HPDE6-E6E7 (cell line): ENCODE measurements around the gene PDE4B.

ENCODE experiments used
- DNase-seq: peaks from one replicate; pipeline ENCODE4 v3.0.0; 2011; ENCODE audit warnings: missing footprints; ENCODE audit errors: extremely low spot score

Gene PDE4B

DNA sequence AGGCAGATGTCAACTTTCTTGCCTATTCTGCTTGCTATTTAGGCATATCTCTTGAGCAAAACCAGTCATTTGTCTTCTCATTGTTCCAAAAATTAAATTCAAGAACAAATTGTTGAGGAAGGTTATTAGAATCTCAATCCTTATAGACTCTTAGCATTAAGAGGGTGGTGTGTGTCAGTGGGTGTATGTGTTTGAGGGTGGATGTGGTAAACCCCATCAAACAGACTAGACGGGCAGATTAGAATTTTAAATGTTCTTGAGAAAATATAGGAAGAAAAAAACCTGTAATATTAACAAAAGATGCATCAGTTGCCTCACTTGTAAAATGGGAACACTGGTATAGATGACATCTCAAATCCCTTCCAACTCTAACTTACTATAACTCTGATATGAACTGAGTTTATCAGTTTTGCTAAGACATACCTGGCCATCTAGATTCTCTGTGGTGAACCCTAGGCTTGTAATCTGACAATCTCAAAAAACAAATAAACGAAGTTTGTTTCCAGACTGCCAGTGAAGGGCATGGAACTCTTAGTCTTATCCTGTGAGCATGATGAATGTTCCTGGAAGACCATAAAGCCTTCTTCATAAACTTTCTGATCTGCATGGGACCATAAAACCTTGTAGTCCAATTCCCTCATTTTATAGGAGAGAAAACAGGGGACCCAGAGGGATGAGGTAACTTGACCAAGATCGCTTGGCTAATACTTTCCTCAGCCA is 564.9 kb downstream of the PDE4B start:
- no peak for DNase-seq

DNA sequence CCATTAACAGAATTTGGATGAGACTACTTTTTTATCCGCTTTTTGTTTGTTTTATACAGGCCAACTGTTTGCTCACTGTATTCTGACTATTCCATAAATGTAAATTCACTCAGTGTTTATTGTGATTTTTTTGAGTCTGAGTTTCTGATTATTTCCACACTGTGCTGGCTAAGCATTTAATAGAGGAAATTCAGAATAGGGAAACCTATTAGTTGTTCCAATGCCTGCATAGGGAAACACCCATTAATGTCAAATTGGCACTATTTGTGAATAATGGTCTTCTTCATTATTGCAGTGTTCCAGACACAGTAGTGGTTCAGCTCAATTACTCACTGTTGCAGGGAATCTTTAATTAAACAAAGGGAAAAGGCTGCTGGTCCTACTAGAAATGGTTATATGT is 566.6 kb downstream of the PDE4B start:
- DNase-seq = no peak

DNA sequence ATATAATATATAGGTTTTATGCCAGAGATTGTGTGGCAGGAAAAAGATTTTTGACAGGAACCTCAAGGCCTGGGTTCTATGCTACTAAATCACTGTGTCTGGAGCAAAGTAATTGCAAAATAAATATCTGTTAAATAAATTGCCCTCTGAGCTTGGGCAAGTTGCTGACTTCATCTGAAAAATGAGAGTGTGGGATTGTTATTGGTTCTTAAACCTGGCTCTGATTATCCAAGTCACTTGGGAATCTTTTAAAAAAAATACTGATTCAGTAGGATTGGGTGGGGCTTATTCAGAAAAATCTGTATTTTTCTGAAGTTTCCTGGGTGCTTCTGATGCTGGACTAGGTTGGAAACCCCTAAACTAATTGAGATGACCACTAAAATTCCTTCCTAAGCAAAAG is 567.1 kb downstream of the PDE4B start:
- DNase-seq = no peak

DNA sequence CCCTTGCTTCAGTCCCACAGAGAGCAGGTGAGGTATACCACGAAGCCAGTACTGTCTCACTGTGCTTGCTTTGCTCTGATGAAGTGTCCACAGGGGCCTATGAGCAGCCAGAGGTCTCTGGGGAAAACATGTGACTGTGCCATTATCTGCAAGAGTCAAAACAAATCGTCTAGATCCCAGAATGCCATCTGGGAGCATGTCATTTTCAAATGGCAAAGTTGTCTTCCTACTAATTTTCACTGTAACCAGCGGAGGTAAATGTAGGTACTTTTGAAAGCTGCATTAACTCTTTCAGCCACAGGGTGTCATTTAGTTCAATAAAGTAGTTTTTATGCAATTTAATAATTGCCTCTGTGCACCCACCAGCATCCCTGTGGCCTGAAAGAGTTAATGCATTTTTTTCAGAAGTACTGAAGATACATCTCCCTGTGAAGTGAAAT is 567.6 kb downstream of the PDE4B start:
- no peak for DNase-seq

GRCh38 chr1:66364578-66365391 is 572.1 kb downstream of the PDE4B start:
- no peak for DNase-seq

DNA sequence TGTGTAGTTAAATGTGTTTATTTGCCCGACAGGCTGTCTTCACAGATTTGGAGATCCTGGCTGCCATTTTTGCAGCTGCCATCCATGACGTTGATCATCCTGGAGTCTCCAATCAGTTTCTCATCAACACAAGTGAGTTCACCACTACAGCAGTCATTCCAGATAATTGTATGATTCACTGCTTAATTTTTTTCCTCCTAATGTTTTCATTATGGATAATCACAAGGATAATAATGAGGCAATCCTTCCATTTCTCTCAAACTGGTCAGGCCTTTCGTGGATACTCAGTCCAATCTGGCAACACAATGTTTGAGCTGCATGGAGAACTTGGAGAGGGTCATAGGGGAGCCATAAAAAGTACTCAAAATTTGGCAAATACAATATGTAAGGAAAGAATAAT is 572.9 kb downstream of the PDE4B start:
- no peak for DNase-seq

- no peak for DNase-seq
Measured at GRCh38 chr1:66366634-66367033, 573.9 kb downstream of the PDE4B start.

- DNase-seq = no peak
Measured at GRCh38 chr1:66367369-66367768, 574.7 kb downstream of the PDE4B start.

- DNase-seq = no peak
Measured at GRCh38 chr1:66368261-66368660, 575.6 kb downstream of the PDE4B start.

GRCh38 chr1:66370462-66370971 is 577.8 kb downstream of the PDE4B start:
- no peak for DNase-seq

GRCh38 chr1:66371233-66372005 is 578.7 kb downstream of the PDE4B start:
- no peak for DNase-seq

DNA sequence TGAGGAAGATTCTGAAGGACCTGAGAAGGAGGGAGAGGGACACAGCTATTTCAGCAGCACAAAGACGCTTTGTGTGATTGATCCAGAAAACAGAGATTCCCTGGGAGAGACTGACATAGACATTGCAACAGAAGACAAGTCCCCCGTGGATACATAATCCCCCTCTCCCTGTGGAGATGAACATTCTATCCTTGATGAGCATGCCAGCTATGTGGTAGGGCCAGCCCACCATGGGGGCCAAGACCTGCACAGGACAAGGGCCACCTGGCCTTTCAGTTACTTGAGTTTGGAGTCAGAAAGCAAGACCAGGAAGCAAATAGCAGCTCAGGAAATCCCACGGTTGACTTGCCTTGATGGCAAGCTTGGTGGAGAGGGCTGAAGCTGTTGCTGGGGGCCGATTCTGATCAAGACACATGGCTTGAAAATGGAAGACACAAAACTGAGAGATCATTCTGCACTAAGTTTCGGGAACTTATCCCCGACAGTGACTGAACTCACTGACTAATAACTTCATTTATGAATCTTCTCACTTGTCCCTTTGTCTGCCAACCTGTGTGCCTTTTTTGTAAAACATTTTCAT is 579.9 kb downstream of the PDE4B start:
- no peak for DNase-seq

- DNase-seq = no peak
Measured at GRCh38 chr1:66373157-66373591, 580.5 kb downstream of the PDE4B start.

DNA sequence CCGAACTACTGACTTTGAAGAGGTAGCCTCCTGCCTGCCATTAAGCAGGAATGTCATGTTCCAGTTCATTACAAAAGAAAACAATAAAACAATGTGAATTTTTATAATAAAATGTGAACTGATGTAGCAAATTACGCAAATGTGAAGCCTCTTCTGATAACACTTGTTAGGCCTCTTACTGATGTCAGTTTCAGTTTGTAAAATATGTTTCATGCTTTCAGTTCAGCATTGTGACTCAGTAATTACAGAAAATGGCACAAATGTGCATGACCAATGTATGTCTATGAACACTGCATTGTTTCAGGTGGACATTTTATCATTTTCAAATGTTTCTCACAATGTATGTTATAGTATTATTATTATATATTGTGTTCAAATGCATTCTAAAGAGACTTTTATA is 581.5 kb downstream of the PDE4B start:
- no peak for DNase-seq

DNA sequence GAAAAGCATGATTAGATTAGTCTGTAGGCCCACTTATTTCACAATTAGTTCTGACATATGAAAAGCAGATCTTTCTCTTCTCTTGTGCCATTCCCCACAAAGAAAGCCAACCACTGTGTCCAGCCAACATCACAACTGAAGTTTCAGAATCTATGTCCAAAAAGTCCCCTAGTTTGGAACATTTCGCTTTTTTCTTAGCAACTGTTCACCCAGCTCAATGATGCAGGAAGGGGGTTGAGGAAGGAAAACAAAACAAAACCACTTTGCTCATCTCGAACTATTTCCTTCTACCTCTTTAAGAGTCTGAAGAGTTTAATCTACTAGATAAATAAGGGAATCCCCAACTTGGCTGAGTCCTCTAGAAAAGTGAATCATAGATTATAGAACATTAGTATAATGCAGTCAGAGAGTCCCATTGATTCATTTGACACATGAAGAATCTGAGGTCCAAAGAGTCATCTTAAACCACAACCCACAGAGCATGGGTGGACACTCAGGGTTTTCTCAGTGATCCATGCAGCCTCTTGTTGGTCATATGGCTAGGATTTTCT is 581.9 kb downstream of the PDE4B start:
- peak; percentile 16 for DNase-seq

DNA sequence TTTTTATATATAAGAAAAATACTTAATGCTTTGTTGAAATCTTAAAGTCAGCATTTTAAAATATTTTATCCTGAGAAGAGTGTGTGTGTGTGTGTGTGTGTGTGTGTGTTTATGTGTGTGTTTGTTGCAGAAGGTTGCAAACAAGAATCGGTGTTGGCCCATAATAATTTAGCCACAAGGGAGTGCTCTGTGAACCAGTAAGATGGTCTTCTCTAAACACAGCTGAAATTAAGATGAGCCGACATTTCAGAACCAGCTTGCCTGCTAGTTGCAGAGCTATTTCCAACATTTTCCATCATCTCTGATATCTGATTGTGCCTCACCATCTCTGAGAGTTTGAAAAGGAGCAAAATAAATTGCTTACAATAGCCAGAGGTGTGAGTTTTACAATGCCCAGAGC is 582.4 kb downstream of the PDE4B start:
- no peak for DNase-seq

- no peak for DNase-seq
Measured at GRCh38 chr1:66380452-66381212, 587.9 kb downstream of the PDE4B start.

- no peak for DNase-seq
Measured at GRCh38 chr1:66381621-66382275, 589.1 kb downstream of the PDE4B start.

- no peak for DNase-seq
Measured at GRCh38 chr1:66383168-66383567, 590.5 kb downstream of the PDE4B start.

DNA sequence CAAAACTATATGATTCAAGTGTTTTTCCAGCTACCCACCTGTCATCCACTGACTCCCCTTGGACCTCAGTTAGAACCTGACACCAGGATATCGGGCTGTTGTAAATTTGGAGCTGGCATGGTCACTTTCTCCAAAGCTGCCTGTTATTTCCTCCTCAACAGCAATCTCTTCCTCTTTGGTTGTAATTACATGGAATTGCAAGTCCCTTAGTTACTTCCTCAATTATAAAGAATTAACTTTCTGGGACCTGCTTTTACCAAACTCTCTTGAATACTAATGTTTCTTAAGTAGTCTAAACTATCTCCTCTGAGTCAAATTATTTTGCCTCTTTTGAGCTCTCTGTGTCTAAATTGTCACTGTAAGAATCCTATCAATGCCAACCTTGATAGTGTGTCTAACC is 590.9 kb downstream of the PDE4B start:
- DNase-seq = no peak
